Transverse colon (tissue), 4 donors: ENCODE measurements around the gene CDADC1.

Source experiments
- POLR2A ChIP-seq: fragments of 450-650 bp; IDR thresholded peaks from one replicate; pipeline ENCODE4 v1.6.1; 2016; ENCODE audit warnings: antibody characterized with exemption, mild to moderate bottlenecking, moderate library complexity
- POLR2AphosphoS5 ChIP-seq, 3 donors: sonication (generic); formaldehyde crosslinking; IDR thresholded peaks; one replicate each; pipeline ENCODE4 v1.6.1; 2016; ENCODE audit warnings: antibody characterized with exemption in 3 of 3
- TF ChIP-seq, protein P1 (sequence below), 5 experiments: fragments of 200-600 bp in 3 of 5; fragments of 450-650 bp in 2 of 5; sonication (generic) in 3 of 5; IDR thresholded peaks; 1 replicate in 2 of 5; 2 replicates in 3 of 5; pipeline ENCODE4 v1.5.1; 2016 to 2017; ENCODE audit warnings: antibody characterized with exemption in 5 of 5, inconsistent platforms in 3 of 5, mild to moderate bottlenecking in 2 of 5, moderate library complexity in 1 of 5

DNA sequence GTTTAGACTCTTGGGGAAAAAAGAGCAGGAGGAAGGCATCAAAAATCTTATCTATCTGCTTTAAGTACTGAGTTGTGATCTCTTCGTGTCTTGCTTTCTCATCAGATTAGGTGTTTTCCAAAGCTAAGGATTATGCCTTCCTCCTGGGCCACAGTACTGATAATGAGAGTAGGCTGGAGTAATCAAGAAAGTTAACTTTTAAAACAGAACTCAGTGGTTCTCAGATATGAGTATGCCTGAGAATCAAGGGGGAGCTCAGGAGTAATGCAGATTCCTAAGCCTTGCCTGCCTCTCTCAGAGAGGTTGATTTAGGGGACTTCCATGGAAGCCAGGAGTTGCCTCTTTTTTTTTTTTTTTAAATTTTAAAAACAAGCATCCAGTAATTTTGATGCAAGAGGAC is 23.5 kb downstream of the CDADC1 start:
- no peak for TF ChIP-seq POLR2A
- TF ChIP-seq, protein P1, sequence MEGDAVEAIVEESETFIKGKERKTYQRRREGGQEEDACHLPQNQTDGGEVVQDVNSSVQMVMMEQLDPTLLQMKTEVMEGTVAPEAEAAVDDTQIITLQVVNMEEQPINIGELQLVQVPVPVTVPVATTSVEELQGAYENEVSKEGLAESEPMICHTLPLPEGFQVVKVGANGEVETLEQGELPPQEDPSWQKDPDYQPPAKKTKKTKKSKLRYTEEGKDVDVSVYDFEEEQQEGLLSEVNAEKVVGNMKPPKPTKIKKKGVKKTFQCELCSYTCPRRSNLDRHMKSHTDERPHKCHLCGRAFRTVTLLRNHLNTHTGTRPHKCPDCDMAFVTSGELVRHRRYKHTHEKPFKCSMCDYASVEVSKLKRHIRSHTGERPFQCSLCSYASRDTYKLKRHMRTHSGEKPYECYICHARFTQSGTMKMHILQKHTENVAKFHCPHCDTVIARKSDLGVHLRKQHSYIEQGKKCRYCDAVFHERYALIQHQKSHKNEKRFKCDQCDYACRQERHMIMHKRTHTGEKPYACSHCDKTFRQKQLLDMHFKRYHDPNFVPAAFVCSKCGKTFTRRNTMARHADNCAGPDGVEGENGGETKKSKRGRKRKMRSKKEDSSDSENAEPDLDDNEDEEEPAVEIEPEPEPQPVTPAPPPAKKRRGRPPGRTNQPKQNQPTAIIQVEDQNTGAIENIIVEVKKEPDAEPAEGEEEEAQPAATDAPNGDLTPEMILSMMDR (IDR thresholded peaks at IDR 0.05): no peak
- TF ChIP-seq POLR2AphosphoS5 (IDR thresholded peaks at IDR 0.05): no peak
